Vagina (tissue), 2 donors: ENCODE results near the gene VPS4A. TPM values are rescaled to one million over a fixed set of nuclear protein-coding genes. Genes with fewer than 3 reads are reported as not detected.
"Not testable (repeated sequence)": the region's sequence is repeated elsewhere in the genome, so short reads cannot be mapped to it uniquely, and the experiment has no call there.

Source experiments
- DNase-seq, 2 donors: peaks; one replicate each; pipeline ENCODE4 v3.0.0-alpha.2; 2017; ENCODE audit errors: extremely low spot score in 2 of 2
- H3K27ac ChIP-seq: fragments of 200-600 bp; sonication (generic); one replicate; pipeline ENCODE4 v1.5.1; 2019
- H3K27me3 ChIP-seq: fragments of 200-600 bp; sonication (generic); one replicate; pipeline ENCODE4 v1.5.1; 2019
- H3K36me3 ChIP-seq, 2 donors: fragments of 200-600 bp; sonication (generic); one replicate each; pipeline ENCODE4 v1.5.1; 2017 to 2019
- H3K4me1 ChIP-seq: fragments of 200-600 bp; sonication (generic); one replicate; pipeline ENCODE4 v1.5.1; 2019
- H3K4me3 ChIP-seq, 2 donors: fragments of 200-600 bp; sonication (generic); 1 replicate in 1 of 2; 2 replicates in 1 of 2; pipeline ENCODE4 v1.5.1; 2016 to 2019
- H3K9me3 ChIP-seq: fragments of 200-600 bp; sonication (generic); one replicate; pipeline ENCODE4 v1.5.1; 2019
- POLR2A ChIP-seq, 2 donors: fragments of 450-650 bp; IDR thresholded peaks; one replicate each; pipeline ENCODE4 v1.6.1; 2017; ENCODE audit warnings: antibody characterized with exemption in 2 of 2, mild to moderate bottlenecking in 2 of 2, moderate library complexity in 2 of 2
- POLR2AphosphoS5 ChIP-seq, 2 donors: sonication (generic); formaldehyde crosslinking; IDR thresholded peaks; one replicate each; pipeline ENCODE4 v1.9.0; 2017; ENCODE audit warnings: antibody characterized with exemption in 2 of 2, mild to moderate bottlenecking in 2 of 2, low read depth in 1 of 2; ENCODE audit not compliant: insufficient read depth in 1 of 2
- intact Hi-C: fragments of 100-400 bp; cut with DNase I; formaldehyde crosslinking; loops from one replicate; pipeline ENCODE4 v1.15.1; 2023
- total RNA-seq: library from RNA; depleted of rRNA; stranded (reverse); fragments of >200 nt; gene quantifications from one replicate; pipeline ENCODE4 v1.2.3, GENCODE V29; 2016
- TF ChIP-seq, protein P1 (sequence below), 3 experiments: fragments of 450-650 bp in 2 of 3; fragments of 200-600 bp in 1 of 3; sonication (generic) in 1 of 3; IDR thresholded peaks; one replicate each; pipeline ENCODE4 v1.5.1; 2017 to 2019; ENCODE audit warnings: antibody characterized with exemption in 3 of 3, mild to moderate bottlenecking in 2 of 3, moderate library complexity in 2 of 3

The VPS4A gene
- total RNA-seq, 1 donor from 2014 or later = 27.7 TPM

DNA sequence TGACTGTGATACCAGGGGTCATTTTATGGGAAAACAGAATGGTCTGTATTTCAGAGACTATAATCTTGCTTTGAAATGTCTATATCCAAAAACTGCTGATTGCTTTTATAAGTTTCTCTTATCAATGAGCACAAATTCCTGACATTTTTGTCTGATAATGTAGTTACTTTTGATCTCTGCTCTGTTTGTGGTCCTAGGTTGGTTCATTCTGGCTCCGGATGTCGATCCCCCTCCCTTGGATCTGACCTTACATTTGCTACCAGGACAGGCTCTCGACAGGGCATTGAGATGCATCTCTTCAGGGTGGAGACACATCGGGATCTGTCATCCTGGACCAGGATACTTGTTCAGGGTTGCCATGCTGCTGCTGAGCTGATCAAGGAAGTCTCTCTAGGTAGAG, 27.3 kb upstream of the VPS4A start:
- H3K27ac ChIP-seq = no peak overlapping the region
- no peaks in the 10 kb centered on the region for H3K27me3 ChIP-seq
- H3K4me1 ChIP-seq = no peaks in the 10 kb centered on the region
- H3K4me3 ChIP-seq = no peak overlapping the region
- no peak for DNase-seq
- H3K9me3 ChIP-seq = no peaks in the 10 kb centered on the region
- intact Hi-C loops = loop anchor here (10.0 kb wide), 1 partner anchor 99 kb away; the partner anchor contains the start of gene SNTB2
- TF ChIP-seq, protein P1, sequence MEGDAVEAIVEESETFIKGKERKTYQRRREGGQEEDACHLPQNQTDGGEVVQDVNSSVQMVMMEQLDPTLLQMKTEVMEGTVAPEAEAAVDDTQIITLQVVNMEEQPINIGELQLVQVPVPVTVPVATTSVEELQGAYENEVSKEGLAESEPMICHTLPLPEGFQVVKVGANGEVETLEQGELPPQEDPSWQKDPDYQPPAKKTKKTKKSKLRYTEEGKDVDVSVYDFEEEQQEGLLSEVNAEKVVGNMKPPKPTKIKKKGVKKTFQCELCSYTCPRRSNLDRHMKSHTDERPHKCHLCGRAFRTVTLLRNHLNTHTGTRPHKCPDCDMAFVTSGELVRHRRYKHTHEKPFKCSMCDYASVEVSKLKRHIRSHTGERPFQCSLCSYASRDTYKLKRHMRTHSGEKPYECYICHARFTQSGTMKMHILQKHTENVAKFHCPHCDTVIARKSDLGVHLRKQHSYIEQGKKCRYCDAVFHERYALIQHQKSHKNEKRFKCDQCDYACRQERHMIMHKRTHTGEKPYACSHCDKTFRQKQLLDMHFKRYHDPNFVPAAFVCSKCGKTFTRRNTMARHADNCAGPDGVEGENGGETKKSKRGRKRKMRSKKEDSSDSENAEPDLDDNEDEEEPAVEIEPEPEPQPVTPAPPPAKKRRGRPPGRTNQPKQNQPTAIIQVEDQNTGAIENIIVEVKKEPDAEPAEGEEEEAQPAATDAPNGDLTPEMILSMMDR (IDR thresholded peaks at IDR 0.05) = no peak
- TF ChIP-seq POLR2A (IDR thresholded peaks at IDR 0.05) (no peak), POLR2AphosphoS5 (IDR thresholded peaks at IDR 0.05; ENCODE audit: insufficient read depth in 1 of 2, low read depth in 1 of 2) (no peak)
- H3K36me3 ChIP-seq = peaks cover 0 to 19% of the 10 kb centered on the region in 2 donors

GRCh38 chr16:69285240-69285639, 25.9 kb upstream of the VPS4A start:
- no peak for DNase-seq
- intact Hi-C loops = loop anchor here (5.0 to 10.0 kb wide), 2 partner anchors 100 to 133 kb away; partner anchors contain the start of gene SNTB2
- TF ChIP-seq POLR2AphosphoS5 (IDR thresholded peaks at IDR 0.05; ENCODE audit: insufficient read depth in 1 of 2, low read depth in 1 of 2) (no peak), POLR2A (IDR thresholded peaks at IDR 0.05) (no peak)
- TF ChIP-seq, protein P1 (IDR thresholded peaks at IDR 0.05) = no peak
- no peak overlapping the region for H3K4me3 ChIP-seq
- H3K27ac ChIP-seq = no peak overlapping the region
- peaks cover 0 to 19% of the 10 kb centered on the region in 2 donors for H3K36me3 ChIP-seq
- no peaks in the 10 kb centered on the region for H3K27me3 ChIP-seq
- H3K4me1 ChIP-seq = no peaks in the 10 kb centered on the region
- H3K9me3 ChIP-seq = no peaks in the 10 kb centered on the region

DNA sequence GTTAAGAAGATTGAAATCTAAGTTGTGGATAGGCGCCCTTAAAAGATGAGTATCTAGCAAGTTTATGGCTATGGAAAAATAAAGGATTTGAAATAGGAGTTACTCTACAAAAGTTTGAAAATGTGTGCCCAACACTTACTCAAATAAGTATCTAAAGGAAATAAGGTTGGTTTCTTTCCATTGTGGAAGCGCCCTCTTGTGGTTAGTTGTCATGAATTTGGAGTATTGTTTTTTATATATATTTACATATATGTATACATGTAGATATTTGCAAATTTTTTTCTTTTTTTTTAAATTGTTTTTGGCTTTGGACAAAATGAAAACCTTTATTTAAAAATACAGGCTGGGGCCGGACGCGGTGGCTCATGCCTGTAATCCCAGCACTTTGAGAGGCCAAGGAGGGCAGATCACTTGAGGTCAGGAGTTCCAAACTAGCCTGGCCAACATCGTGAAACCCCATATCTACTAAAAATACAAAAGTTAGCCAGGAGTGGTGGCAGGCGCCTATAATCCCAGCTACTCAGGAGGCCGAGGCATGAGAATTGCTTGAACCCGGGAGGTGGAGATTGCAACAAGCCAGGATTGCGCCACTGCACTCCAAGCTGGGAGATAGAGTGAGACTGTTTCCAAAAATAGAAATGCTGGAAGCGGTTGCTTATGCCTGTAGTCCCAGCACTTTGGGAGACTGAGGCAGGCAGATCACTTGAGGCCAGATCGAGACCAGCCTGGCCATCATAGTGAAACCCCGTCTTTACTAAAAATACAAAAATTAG, 24.0 kb upstream of the VPS4A start:
- Histone ChIP-seq H3K4me3 (no peak overlapping the region), H3K36me3 (peaks cover 0 to 19% of the 10 kb centered on the region in 2 donors), H3K27me3 (no peaks in the 10 kb centered on the region), H3K27ac (peak overlapping the region; percentile 45), H3K4me1 (no peaks in the 10 kb centered on the region), H3K9me3 (no peaks in the 10 kb centered on the region)
- intact Hi-C loops = loop anchor here (5.0 to 10.0 kb wide), 2 partner anchors 102 to 135 kb away; partner anchors contain the start of gene SNTB2
- DNase-seq = no peak
- TF ChIP-seq POLR2AphosphoS5 (IDR thresholded peaks at IDR 0.05; ENCODE audit: insufficient read depth in 1 of 2, low read depth in 1 of 2) (peak in 1 of 2 donors; percentile 25), POLR2A (IDR thresholded peaks at IDR 0.05) (no peak)
- TF ChIP-seq, protein P1 (IDR thresholded peaks at IDR 0.05) = peak in 2 of 3 experiments; percentile 39 to 72

DNA sequence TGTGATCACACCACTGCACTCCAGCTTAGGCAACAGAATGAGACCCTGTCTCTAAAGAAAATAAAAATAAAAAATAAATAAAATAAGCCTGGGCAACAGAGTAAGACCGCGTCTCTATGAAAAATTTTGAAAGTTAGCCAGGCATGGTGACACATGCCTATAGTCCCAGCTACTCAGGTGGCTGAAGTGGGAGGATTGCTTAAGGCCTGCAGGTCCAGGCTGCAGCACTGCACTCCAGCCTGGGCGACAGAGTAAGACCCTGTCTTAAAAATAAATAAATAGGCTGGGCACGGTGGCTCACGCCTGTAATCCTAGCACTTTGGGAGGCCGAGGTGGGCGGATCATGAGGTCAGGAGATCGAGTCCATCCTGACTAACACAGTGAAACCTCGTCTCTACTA, 19.5 kb upstream of the VPS4A start:
- H3K27me3 ChIP-seq, H3K27ac ChIP-seq, H3K4me1 ChIP-seq, H3K9me3 ChIP-seq, H3K4me3 ChIP-seq, H3K36me3 ChIP-seq, intact Hi-C loops: not testable (repeated sequence)
- DNase-seq = peak in 1 of 2 donors; percentile 8

- Histone ChIP-seq H3K9me3 (no peaks in the 10 kb centered on the region), H3K4me3 (no peak overlapping the region), H3K27me3 (no peaks in the 10 kb centered on the region), H3K36me3 (no peaks in the 10 kb centered on the region), H3K27ac (no peak overlapping the region), H3K4me1 (no peaks in the 10 kb centered on the region)
- DNase-seq = no peak
- TF ChIP-seq POLR2A (IDR thresholded peaks at IDR 0.05) (no peak), POLR2AphosphoS5 (IDR thresholded peaks at IDR 0.05; ENCODE audit: insufficient read depth in 1 of 2, low read depth in 1 of 2) (no peak)
- intact Hi-C loops = no loop called here
These were observed 17.7 kb upstream of the VPS4A start for GRCh38 chr16:69293401-69293800.

DNA sequence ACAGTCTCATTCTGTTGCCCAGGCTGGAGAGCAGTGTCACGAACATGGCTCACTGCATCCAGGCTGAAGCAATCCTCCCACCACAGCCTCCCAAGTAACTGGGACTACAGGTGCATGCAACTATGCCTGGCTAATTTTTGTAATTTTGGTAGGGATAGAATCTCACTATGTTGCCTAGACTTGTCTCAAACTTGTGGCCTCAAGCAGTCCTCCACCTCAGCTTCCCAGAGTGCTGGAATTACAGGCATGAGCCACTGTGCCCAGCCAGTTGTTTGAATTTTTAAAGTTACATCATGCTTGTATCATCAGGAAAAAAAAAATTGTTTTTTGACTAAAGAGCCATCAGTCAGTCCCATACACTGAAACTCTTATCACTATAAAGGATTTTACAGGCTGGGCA, 17.1 kb upstream of the VPS4A start:
- Histone ChIP-seq H3K27me3 (no peaks in the 10 kb centered on the region), H3K4me3 (no peak overlapping the region), H3K4me1 (no peaks in the 10 kb centered on the region), H3K27ac (no peak overlapping the region), H3K9me3 (no peaks in the 10 kb centered on the region), H3K36me3 (no peaks in the 10 kb centered on the region)
- DNase-seq = peak in 1 of 2 donors; percentile 52
- TF ChIP-seq POLR2A (IDR thresholded peaks at IDR 0.05) (no peak), POLR2AphosphoS5 (IDR thresholded peaks at IDR 0.05; ENCODE audit: insufficient read depth in 1 of 2, low read depth in 1 of 2) (no peak)
- TF ChIP-seq, protein P1 (IDR thresholded peaks at IDR 0.05) = no peak
- intact Hi-C loops = no loop called here

GRCh38 chr16:69296771-69297170, 14.4 kb upstream of the VPS4A start:
- H3K27ac ChIP-seq, H3K4me3 ChIP-seq, H3K4me1 ChIP-seq, H3K27me3 ChIP-seq, intact Hi-C loops, H3K9me3 ChIP-seq: not testable (repeated sequence)
- DNase-seq = peak in 1 of 2 donors; percentile 29
- H3K36me3 ChIP-seq = peaks cover 0 to 25% of the 10 kb centered on the region in 2 donors
